ENCODE measurements around the gene MAB21L2.

The MAB21L2 gene

DNA sequence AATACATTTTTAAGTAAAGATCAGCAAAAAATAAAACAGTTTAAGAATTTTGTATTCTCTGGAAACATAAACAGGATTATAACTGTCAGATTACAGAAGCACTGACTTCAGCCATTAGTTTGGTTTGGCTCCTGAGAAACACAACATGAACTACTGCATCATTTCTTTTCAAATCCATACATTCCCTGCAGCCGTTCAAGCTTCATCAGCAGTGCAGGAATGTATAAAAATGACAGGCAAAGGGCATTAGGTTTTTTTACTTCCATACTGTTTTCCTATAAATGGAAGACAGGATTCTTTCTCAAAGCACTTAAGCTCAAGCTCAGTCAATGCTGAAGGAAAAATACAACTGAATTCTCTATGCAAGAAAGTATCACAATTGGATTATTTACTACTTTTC lies 4.2 kb upstream of the MAB21L2 start:
- DNase-seq, result no peak

DNA sequence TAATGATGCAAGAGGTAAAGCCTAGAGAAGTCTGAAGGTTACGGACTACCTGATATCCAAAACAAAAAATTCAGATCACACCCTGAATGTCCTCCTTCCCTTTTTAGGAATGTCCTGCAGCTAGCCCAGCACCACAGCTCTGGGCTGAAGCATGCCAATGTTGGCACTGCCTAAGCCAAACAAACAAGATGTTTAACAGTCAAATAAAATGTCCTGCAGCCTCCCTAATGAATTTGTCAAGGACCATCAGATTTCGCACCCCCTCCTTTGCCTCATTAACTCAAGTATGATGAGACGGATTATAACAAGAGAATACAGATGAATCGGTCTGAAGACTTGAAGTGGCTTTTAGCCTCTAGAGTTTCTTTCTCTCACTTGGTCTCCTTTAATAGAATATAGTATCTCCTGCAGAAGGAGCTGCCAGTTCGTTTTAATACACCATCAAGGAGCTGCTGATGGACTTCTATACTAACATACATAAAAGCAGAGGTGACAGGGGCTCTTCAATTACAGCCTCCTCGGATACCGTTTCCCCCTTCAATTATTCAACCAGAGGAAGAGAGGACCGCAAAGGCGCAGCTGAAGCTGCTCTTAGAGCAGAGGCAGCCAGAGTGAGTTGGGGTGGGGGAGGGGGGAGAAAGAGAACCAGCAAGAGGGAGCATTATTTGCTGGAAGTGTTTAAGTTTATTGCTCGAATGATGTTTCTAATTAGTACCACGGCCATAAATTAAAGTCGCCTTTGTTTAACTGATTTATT lies 3.0 kb upstream of the MAB21L2 start:
- DNase-seq, result no peak

DNA sequence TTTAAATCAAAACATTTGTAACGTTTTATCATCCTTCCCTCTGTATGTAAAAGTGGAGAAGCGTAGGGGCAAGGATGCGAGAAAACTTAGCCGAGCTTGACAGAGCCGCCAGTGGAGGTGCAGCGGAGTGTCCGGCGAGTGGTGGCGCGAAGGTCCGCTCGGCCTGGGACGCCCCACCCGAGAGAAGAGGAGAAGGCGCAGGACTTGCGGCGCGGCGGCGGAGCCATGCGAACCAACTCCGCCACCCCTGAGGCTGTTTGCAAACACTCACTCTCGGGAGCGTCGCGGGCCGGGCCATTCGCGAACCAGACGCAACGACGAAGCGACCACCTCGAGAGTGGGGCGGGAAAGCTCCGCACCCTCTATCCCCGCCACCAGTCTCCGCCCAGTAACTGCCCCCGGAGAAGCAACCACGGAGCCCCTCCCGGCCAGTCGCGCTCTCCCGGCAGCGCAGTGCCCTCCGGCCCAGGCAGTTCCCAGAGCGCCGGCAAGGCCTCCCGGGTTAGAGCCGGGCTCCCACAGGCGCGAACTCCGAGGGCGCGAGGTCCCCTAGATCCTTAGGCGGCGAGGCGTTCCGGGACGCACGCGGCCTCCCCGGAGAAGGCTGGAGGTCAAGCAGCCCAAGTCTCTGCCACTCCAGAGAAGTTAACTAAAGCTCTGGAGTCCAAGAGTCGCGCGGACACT lies 2.3 kb upstream of the MAB21L2 start:
- no peak for DNase-seq

DNA sequence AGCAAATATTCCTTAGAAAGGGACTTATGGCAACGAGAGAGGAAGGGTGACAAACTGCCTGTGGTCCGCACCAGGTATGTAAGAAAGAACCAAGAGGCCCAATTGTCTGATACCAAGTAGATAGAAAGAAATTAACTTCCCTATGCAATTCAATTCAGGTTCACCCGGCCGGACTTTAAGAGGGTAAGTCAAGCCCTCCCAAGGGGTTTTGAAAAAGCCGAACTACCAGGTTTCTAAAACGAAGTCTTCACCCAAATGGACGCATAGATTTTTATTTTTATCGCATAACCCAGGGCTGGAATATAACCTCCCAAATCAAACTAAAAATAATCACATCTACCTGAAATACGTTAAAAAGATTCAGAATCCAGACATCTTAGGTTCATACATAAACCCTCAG lies 1.6 kb upstream of the MAB21L2 start:
- DNase-seq, result no peak

DNA sequence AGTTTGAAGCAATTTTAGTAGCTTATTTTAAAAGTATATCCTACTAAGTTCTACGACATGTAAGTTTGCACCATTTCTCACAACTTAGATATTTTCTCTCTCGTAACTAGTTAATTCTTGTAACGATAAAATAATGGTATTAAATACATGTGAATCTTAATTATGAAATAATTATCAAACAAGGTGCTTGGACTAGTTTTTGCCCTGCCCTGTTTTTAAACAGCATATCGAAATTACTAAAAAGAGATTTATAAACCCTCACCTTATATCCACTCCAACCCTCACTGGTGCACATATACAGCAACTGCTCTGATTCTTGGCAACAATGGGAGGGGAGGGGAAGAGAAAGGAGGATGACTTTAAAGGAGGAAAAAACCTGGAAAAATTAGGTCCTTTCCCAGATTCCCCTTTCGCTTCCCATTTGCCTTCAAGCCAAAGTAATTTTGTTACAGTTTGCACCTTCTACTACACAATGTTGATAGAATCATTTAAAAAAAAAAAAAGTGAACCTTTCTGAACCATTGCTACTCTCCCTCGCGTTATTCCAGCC lies 820 bp upstream of the MAB21L2 start:
- no peak for DNase-seq

DNA sequence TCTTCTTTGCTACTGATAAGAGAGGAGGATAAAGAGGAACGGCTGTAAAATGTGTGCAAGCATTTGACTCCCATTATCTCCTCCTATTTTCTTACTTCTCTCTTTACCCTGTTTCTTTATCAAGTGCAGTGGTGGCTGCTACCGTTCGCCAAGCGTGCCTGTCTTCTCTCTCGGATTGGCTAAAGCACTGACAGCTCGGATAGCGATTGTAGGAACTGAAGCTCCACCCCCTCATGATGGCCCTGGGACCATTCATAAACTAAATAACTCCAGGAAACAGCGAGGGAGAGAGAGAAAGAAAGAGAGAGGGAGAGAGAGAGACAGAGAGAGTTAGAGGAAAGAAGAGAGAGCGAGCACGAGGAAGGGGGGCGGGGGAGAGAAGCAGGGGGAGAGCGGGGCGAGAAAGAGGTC lies 305 bp upstream of the MAB21L2 start:
- DNase-seq, result no peak

DNA sequence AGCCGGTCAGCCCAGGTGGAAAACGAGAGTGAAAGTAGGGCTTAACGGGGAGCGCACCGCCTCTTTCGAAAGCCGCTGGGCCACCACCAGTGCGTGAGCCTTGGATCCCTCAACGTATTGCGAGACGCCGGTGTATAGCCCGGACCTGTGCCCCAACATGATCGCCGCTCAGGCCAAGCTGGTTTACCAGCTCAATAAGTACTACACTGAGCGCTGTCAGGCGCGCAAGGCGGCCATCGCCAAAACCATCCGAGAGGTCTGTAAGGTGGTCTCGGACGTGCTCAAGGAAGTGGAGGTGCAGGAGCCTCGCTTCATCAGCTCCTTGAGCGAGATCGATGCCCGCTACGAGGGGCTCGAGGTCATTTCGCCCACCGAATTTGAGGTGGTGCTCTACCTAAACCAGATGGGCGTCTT lies 929 bp downstream of the MAB21L2 start:
- DNase-seq, result no peak

DNA sequence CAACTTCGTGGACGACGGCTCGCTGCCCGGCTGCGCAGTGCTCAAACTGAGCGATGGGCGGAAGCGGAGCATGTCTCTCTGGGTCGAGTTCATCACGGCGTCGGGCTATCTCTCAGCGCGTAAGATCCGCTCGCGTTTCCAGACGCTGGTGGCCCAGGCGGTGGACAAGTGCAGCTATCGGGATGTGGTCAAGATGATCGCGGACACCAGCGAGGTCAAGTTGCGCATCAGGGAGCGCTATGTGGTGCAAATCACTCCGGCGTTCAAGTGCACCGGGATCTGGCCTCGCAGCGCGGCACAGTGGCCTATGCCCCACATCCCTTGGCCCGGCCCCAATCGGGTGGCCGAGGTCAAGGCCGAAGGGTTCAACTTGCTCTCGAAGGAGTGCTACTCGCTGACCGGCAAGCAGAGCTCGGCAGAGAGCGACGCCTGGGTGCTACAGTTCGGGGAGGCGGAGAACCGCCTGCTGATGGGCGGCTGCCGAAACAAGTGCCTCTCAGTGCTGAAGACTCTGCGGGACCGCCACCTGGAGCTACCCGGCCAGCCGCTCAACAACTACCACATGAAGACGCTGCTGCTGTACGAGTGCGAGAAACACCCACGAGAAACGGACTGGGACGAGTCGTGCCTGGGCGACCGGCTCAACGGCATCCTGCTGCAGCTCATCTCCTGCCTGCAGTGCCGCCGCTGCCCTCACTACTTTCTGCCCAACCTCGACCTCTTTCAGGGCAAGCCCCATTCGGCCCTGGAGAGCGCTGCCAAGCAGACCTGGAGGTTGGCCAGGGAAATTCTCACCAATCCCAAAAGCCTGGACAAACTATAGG lies 1.5 kb downstream of the MAB21L2 start:
- DNase-seq, result no peak

DNA sequence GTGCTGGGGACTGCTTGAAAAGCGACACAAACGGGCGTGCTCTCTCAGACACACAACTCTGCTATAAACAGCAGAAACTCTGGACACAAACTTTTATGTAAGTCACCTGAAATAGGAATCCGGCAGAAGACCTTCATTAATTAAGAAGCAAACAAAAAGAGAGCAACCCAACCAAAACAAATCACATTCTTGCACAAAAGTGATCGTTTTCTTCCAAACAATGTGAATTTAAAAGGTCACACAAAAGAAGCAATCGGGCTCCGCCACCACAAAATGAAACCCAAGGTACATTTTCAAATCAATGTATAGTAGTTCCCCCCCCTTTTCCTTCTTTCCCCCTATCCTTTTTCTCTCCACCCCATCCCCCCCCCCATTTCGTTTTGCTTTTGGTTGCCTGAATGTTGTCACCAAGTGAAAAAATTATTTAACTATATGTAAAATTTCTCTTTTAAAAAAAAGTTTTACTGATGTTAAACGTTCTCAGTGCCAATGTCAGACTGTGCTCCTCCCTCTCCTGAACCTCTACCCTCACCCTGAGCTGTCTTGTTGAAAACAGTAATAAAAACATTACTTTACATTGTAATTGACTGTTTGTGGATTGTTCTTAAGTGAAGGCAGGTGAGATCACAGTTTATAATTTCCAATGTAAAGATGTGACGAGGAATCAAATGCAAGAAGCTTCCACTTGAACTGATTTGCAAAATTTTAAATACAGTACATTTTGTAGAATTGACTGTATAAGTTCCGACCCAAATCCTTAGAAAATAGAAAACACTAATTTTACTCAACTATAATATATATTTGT lies 2.4 kb downstream of the MAB21L2 start:
- no peak for DNase-seq

DNA sequence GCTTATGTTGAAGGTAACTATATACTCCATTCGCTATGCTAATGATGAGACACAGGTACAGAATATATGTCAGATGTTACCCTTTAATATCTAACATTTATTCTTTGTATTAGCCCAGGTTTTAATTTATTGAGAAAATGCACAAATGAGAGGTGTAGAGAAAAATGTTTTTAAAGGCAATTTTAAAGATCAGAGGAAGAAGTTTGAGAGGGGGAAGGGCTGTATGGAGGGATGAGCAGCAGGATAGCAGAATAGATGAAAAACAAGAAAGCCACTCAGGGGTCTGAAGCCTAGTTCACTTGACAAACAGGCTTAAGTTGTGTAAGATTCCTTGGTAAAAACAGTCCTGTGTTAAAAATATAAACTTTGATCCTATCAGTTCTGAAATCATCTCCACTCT lies 3.7 kb downstream of the MAB21L2 start:
- DNase-seq, result no peak

DNA sequence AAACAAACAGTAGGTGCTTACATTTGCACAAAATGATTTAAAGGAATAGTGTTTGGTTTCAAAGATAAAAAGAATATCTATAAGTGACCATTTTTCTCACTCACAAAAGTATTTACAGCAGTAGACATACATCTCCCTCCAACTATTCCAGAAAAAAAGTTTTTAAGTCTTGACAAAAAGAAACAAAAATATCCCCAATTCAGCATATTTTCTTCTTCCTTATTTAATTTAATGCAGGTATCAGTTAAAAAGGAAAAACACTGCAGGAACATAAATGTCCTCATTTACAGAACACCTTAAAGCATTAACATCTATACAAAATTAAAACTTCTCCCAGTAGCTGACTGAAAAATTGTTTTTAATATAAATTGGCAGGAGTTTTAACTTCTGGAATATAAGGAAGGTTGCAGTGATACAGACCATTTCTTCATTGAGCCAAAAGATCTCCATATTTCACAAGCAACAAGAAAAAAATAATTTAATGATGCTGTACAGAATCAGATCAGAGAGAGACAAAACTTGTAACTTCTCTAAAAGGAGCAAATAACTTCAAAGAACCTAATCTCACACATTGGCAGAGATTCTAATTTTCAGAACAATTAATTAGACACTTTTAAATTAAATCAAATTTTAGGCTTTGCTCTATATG lies 4.3 kb downstream of the MAB21L2 start:
- DNase-seq, result no peak

DNA sequence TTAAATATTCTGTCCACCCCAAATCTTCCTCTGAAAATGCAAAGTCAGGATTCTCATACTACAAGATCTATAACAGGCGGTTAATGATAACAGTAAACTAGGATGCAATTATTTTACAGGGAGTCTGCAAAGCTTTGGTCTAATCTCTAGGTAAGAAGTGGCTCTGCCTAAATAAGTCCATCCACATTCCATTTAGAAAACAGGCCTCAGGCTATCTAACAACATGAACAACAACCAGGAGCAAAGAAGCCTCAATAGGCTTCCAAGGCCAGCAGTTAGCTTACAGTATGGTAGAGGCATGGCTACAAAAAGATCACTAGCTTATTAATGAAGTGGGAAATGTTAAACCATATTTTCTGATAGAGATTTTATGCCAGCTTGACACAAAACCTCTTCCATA lies 6.4 kb downstream of the MAB21L2 start:
- no peak for DNase-seq

DNA sequence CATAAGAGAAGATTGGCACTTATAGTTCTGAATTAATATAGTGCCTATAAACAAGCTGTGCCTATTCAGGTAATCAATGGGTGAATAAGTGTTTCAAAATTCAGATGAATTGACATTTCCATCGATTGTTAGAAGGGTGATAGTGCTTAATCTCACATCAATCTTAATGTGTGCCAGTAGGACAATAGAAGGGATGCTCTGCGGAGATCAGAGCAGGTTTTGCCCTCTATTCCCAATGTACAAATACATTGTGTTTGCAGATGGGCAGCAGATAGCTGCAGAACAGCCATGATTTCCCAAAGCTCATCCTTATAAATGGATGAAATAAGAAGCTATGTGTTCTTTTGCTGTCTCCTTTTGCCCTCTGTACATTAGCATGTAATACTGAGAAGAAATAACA lies 7.2 kb downstream of the MAB21L2 start:
- DNase-seq, result no peak

DNA sequence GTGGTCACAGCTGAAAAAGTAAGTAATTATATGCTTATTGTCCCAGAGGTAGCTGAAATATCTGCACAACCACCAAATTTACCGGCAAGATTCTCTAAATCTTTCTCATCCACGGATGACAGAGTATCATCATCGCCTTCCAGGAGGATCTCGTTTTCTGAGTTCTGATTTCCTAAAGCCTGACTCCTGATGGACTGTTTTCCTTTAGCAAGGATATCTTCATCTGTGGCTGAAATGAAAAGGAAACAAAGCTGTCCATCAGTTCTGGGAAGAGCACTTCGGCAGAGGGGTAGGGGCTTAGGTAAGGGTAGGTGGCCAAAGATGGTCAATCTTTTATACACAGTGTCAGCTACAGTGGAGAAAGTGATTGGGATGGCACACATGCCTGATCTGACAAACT lies 8.7 kb downstream of the MAB21L2 start:
- DNase-seq, result no peak

DNA sequence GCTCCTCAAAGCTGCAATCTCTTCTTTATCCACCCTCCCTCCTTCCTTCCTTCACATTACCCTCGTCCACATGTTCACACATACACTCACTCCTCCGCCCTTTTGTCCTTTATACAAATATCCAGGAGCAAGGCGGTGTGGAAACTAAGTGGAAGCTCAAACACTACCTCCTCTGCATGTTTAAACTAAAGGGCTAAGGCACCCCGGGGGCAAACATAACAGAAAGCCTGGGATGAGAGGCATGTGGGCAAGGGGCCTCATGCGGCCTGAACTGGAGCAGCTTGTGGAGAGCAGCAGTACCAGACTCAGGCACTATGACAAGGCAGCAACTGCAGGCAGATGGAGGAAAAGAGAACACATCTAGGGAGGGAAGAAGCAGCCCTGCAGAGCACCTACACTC lies 9.5 kb downstream of the MAB21L2 start:
- DNase-seq, result no peak

DNA sequence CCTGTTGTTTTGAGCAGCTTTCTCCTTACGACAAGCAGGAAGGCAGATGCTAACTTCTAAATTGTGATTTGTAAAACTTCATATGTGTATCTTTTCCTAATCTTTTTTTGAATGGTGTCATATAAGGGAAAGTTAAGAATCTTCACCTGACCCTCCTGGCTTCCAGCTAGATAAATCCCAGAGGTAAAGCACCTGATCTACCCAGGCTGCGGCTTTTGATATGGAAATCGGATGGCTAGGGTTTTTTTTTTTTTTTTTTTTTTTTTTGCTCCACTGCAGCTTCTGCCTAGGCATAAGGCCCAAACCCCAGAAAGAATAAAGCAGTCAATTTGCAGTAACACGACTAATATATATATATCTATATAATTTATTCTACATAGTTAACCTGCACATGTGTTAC lies 10.0 kb downstream of the MAB21L2 start:
- DNase-seq, result no peak

DNA sequence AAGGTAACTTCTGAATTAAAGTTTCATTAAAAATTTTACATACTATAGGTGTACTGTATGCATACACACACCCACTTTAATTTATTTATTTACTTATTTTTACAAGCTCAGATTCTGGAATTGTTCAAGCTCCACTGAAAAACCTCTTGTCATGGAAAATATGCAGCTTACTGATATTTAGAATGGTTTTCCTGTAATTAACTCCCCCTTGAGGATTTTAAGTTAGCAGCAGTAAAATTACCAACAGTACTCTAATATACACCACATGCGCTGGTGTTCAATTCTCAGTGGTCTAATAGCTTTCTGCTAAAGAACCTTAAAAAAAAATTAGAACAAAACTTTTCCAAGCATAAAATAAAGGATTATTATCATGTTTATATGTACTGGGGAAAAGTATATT lies 12.0 kb downstream of the MAB21L2 start:
- DNase-seq, result no peak

DNA sequence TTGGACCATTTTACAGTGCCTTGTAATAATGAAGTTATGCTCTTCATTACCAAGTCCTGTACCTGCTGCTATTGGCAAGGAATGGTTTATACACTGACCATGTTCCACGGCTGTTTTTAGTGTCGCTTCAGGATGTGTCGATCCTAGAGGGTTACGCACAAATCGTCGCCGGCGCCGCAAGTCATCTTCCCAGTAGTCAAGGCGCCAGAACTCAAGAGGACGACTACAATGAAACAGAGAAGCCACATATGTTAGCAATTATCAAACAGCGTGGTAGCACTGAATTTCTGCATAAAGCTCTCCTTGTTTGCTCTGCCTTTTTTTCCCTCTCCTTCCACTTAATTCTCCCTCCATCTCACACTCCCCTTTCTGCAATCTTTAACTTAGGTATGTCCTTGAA lies 17.0 kb downstream of the MAB21L2 start:
- no peak for DNase-seq

DNA sequence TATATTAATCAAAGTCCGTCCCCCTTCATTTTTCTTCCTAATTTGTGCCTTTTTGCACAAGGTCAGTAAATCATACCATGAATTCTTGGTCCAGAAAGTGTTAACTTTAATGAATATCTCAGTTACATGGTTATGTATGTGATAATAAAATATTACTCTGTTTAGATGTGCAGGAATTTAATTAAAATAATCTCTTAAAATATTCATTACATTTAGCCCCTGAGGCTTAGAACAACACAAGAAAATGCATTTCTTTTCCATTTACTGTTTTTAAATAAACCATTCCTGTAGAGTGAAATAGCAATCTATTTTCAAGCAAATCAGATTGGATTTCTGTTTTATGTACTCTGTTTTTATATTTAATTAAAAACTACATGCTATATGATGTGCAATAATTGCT lies 17.6 kb downstream of the MAB21L2 start:
- no peak for DNase-seq

DNA sequence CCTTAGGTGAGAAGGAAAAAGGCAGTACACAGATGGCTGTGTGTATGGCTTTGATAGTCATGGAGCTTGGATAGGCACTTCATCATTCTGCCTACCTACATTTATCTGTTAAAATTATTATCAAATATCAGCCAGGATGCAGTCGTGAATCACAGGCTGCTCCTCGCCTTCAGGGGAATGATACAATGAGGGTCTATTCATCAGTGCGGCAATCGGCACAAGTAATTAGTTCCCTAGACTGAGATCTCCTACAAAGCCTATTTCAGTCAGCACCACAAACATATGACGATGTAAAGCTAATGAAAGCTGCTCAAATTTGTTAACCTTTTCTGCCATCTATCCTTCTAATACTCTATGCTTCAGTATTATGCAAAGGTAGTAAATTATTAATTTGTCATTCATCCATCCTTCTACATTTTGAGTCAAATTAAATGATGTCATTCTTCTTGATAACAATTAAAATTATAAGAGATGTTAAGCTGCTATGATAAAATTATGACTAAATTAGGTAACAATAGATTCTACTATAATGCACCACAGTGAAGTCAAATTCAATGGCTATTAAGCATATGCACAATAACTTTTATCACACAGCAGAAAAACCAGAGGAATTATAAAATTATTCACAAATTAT lies 19.0 kb downstream of the MAB21L2 start:
- no peak for DNase-seq

DNA sequence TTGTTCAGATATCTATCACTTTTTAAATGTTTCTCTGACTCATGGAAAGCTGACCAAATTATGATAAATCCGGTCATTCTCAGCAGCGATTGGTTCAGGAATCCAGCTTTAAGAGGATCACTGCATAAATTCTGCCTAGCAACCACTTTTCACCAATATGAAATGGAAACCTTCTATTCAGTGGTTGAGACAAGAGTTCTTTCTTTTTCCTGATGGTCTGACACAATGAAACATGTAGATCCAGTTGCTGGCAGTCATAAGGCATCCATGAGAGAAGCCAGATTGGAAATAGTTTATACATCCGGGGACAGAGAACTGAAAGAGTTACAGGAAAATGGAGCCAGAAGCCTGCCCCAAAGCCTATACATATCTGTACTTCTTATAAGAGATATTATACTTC lies 27.2 kb downstream of the MAB21L2 start:
- DNase-seq, result no peak

DNA sequence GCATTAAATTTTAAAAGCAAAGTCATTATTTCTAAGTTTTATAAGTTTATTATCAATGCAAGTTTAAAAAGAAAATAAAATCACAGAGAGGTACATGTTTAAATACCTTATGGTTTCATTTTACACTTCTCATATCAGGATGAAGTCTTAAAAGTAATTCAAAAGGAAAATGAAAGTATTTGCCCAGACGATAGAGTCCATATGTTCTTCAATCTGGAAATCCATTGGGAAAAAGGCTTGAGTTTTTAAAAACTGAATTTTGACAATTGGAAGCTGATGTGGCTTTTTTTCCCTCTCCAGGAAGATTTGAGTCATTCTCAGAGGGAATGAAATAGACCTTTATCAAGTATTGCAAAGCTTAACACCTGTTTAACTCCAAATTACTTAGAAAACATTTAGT lies 37.1 kb downstream of the MAB21L2 start:
- no peak for DNase-seq

Data from stimulated activated CD4-positive, alpha-beta T cell treated with anti-CD3 and anti-CD28 coated beads, Interleukin-2, amount 100 ng/mL, for 48 hours (primary cell).